Neural progenitor cell (in vitro differentiated cells): ENCODE measurements around the gene PCDHB4. TPM values are rescaled to one million over a fixed set of nuclear protein-coding genes. Genes with fewer than 3 reads are reported as not detected.
"Not testable (repeated sequence)": the region's sequence is repeated elsewhere in the genome, so short reads cannot be mapped to it uniquely, and the experiment has no call there.

Experiments used
- DNase-seq: peaks from one replicate; pipeline ENCODE4 v3.0.0-alpha.2; 2016; ENCODE audit warnings: low spot score
- H2AFZ ChIP-seq: fragments of 200-600 bp; sonication (generic); replicated peaks from 2 replicates; pipeline ENCODE4 v1.6.1; 2016; ENCODE audit warnings: antibody characterized with exemption
- H3F3A ChIP-seq: fragments of 200-600 bp; sonication (generic); 2 replicates; pipeline ENCODE4 v1.6.1; 2016; ENCODE audit warnings: antibody characterized with exemption, low read depth
- H3K27ac ChIP-seq: fragments of 200-600 bp; sonication (generic); 2 replicates; pipeline ENCODE4 v1.5.1; 2016; ENCODE audit warnings: mild to moderate bottlenecking
- H3K27me3 ChIP-seq: fragments of 200-600 bp; sonication (generic); 2 replicates; pipeline ENCODE4 v1.6.1; 2016; ENCODE audit warnings: mild to moderate bottlenecking, moderate library complexity
- H3K36me3 ChIP-seq: fragments of 200-600 bp; sonication (generic); 2 replicates; pipeline ENCODE4 v1.5.1; 2016
- H3K4me1 ChIP-seq: fragments of 200-600 bp; sonication (generic); 2 replicates; pipeline ENCODE4 v1.6.1; 2016; ENCODE audit warnings: mixed run types
- H3K4me2 ChIP-seq: fragments of 200-600 bp; sonication (generic); 2 replicates; pipeline ENCODE4 v1.6.1; 2016
- H3K4me3 ChIP-seq: fragments of 200-600 bp; sonication (generic); 2 replicates; pipeline ENCODE4 v1.5.1; 2016
- H3K79me2 ChIP-seq: fragments of 200-600 bp; sonication (generic); 2 replicates; pipeline ENCODE4 v1.6.1; 2016; ENCODE audit warnings: low read depth
- H3K9ac ChIP-seq: fragments of 200-600 bp; sonication (generic); 2 replicates; pipeline ENCODE4 v1.6.1; 2016
- H3K9me3 ChIP-seq: fragments of 200-600 bp; sonication (generic); 2 replicates; pipeline ENCODE4 v1.5.1; 2016; ENCODE audit warnings: low read depth
- H4K20me1 ChIP-seq: fragments of 200-600 bp; sonication (generic); 2 replicates; pipeline ENCODE4 v1.6.1; 2016; ENCODE audit warnings: low read depth
- H3K27ac Mint-ChIP-seq: 3 replicates; pipeline ENCODE4 v1.8.0; 2021; ENCODE audit warnings: mixed read lengths
- H3K27me3 Mint-ChIP-seq: 2 replicates; pipeline ENCODE4 v1.8.0; 2022; ENCODE audit warnings: low read depth, mild to moderate bottlenecking, inconsistent platforms, moderate library complexity, mixed read lengths; ENCODE audit not compliant: insufficient read depth
- H3K36me3 Mint-ChIP-seq: 3 replicates; pipeline ENCODE4 v1.8.0; 2021; ENCODE audit warnings: mixed read lengths
- H3K4me1 Mint-ChIP-seq: 3 replicates; pipeline ENCODE4 v1.8.0; 2021; ENCODE audit warnings: mixed read lengths
- H3K4me3 Mint-ChIP-seq: 3 replicates; pipeline ENCODE4 v1.8.0; 2021; ENCODE audit warnings: mild to moderate bottlenecking, moderate library complexity, mixed read lengths
- H3K9me3 Mint-ChIP-seq: 3 replicates; pipeline ENCODE4 v1.8.0; 2020; ENCODE audit warnings: mixed read lengths
- CTCF ChIP-seq: fragments of 200-600 bp; sonication (generic); IDR thresholded peaks from 2 replicates; pipeline ENCODE4 v1.5.1; 2017; ENCODE audit warnings: antibody characterized with exemption, mild to moderate bottlenecking
- EZH2 ChIP-seq: fragments of 200-600 bp; sonication (generic); IDR thresholded peaks from 2 replicates; pipeline ENCODE4 v1.6.1; 2017; ENCODE audit warnings: antibody characterized with exemption, mild to moderate bottlenecking, moderate library complexity
- EZH2phosphoT487 ChIP-seq: fragments of 200-600 bp; sonication (generic); IDR thresholded peaks from 2 replicates; pipeline ENCODE4 v1.6.1; 2017; ENCODE audit warnings: antibody characterized with exemption
- total RNA-seq: library from RNA; depleted of rRNA; stranded (reverse); fragments of >200 nt; gene quantifications from 2 replicates; pipeline ENCODE4 v1.2.3, GENCODE V29; 2015; ENCODE audit warnings: low replicate concordance

The PCDHB4 gene
- total RNA-seq, 1 donor from 2014 or later, result 1.9 TPM

DNA sequence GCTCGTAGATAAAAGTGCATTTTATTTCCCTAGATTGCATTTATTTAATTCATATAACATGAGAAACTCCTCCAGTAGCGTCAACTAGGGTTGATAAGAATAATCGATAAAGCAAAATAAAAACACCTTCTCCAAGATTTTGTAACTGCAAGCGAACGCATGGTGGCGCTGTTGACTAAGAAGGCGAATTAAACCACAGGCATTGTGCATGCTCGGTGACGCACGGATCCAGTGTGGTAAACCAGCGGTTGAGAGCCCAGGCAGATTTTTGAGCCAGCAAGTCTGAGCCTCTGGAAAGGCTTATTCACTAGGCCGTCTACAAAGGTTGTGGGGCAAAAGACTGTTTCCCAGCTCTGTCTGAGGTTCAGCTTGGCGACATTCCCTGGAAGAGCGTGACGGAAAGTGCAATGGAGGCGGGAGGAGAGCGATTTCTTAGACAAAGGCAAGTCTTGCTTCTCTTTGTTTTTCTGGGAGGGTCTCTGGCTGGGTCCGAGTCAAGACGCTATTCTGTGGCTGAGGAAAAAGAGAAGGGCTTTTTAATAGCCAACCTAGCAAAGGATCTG, 21.3 kb upstream of the PCDHB4 start, which contains the start of gene PCDHB3:
Gene PCDHB3 (plus strand): TSS at position 231 of the 563 bp plus-strand sequence. CDS start 177 bp downstream, at position 408.
- H3K9me3 Mint-ChIP-seq, result peaks cover 63% of the 10 kb centered on the region
- peaks cover 2% of the 10 kb centered on the region for H3K27me3 Mint-ChIP-seq
- H3K36me3 ChIP-seq, result peaks cover 54% of the 10 kb centered on the region
- no peak within 1 kb of the TSS for H3K27ac Mint-ChIP-seq
- no peak for DNase-seq
- H3K9me3 ChIP-seq, result peaks cover 59% of the 10 kb centered on the region
- no peak within 1 kb of the TSS for H3K27ac ChIP-seq
- H3K4me1 Mint-ChIP-seq, result no peaks in the 10 kb centered on the region
- H3K79me2 ChIP-seq, result peaks cover 48% of the 10 kb centered on the region
- no peak within 1 kb of the TSS for H3K4me3 Mint-ChIP-seq
- no peaks in the 10 kb centered on the region for H3K4me1 ChIP-seq
- no peaks in the 10 kb centered on the region for H4K20me1 ChIP-seq
- H3K9ac ChIP-seq, result no peak within 1 kb of the TSS
- TF ChIP-seq CTCF (peak; percentile 31), EZH2 (no peak)
- H2AFZ ChIP-seq, result no peak within 1 kb of the TSS
- H3K36me3 Mint-ChIP-seq, result peaks cover 53% of the 10 kb centered on the region
- no peaks in the 10 kb centered on the region for H3K27me3 ChIP-seq
- H3F3A ChIP-seq, result peaks cover 17% of the 10 kb centered on the region
- H3K4me3 ChIP-seq, result no peak within 1 kb of the TSS
- no peak within 1 kb of the TSS for H3K4me2 ChIP-seq

DNA sequence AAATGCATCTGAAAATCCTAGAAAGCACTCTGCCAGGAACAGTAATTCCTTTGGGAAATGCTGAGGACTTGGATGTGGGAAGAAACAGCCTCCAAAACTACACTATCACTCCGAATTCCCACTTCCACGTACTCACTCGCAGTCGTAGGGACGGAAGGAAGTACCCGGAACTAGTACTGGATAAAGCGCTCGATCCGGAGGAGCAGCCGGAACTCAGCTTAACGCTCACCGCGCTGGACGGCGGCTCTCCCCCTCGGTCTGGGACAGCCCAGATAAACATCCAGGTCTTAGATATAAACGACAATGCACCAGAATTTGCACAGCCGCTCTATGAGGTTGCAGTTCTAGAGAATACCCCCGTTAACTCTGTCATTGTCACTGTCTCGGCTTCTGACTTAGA, 20.6 kb upstream of the PCDHB4 start:
- peaks cover 46% of the 10 kb centered on the region for H3K79me2 ChIP-seq
- no peaks in the 10 kb centered on the region for H3K4me1 Mint-ChIP-seq
- no peak overlapping the region for H3K4me3 ChIP-seq
- H2AFZ ChIP-seq, result no peak overlapping the region
- H3K4me2 ChIP-seq, result no peak overlapping the region
- peaks cover 54% of the 10 kb centered on the region for H3K9me3 ChIP-seq
- no peak for TF ChIP-seq EZH2
- no peak for TF ChIP-seq EZH2phosphoT487
- TF ChIP-seq CTCF, result no peak
- H3K27ac ChIP-seq, result no peak overlapping the region
- DNase-seq, result no peak
- peaks cover 48% of the 10 kb centered on the region for H3K36me3 Mint-ChIP-seq
- peaks cover 10% of the 10 kb centered on the region for H3F3A ChIP-seq
- H3K27me3 ChIP-seq, result no peaks in the 10 kb centered on the region
- H4K20me1 ChIP-seq, result no peaks in the 10 kb centered on the region
- no peak overlapping the region for H3K9ac ChIP-seq
- H3K27ac Mint-ChIP-seq, result no peak overlapping the region
- peaks cover 59% of the 10 kb centered on the region for H3K9me3 Mint-ChIP-seq
- H3K4me1 ChIP-seq, result no peaks in the 10 kb centered on the region
- peaks cover 2% of the 10 kb centered on the region for H3K27me3 Mint-ChIP-seq
- no peak overlapping the region for H3K4me3 Mint-ChIP-seq
- H3K36me3 ChIP-seq, result peaks cover 52% of the 10 kb centered on the region

- DNase-seq, H3K4me1 Mint-ChIP-seq, H3K27me3 ChIP-seq, H3K4me1 ChIP-seq, H3K4me2 ChIP-seq, H3K4me3 ChIP-seq, H3K27me3 Mint-ChIP-seq, H3K9ac ChIP-seq, H2AFZ ChIP-seq, H3K27ac Mint-ChIP-seq, H4K20me1 ChIP-seq, H3K4me3 Mint-ChIP-seq, H3K27ac ChIP-seq: not testable (repeated sequence)
- Mint-ChIP-seq H3K36me3 (peaks cover 46% of the 10 kb centered on the region), H3K9me3 (peaks cover 59% of the 10 kb centered on the region)
- Histone ChIP-seq H3F3A (peaks cover 10% of the 10 kb centered on the region), H3K36me3 (peaks cover 51% of the 10 kb centered on the region), H3K79me2 (peaks cover 44% of the 10 kb centered on the region), H3K9me3 (peaks cover 52% of the 10 kb centered on the region)
Measured at GRCh38 chr5:141102070-141102469, 19.5 kb upstream of the PCDHB4 start.

DNA sequence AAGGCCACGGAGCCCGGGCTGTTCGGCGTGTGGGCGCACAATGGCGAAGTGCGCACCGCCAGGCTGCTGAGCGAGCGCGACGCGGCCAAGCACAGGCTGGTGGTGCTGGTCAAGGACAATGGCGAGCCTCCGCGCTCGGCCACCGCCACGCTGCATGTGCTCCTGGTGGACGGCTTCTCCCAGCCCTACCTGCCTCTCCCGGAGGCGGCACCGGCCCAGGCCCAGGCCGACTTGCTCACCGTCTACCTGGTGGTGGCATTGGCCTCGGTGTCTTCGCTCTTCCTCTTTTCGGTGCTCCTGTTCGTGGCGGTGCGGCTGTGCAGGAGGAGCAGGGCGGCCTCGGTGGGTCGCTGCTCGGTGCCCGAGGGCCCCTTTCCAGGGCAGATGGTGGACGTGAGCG, 19.1 kb upstream of the PCDHB4 start:
- H3K9ac ChIP-seq, H3K27me3 Mint-ChIP-seq, H3K27ac Mint-ChIP-seq, H2AFZ ChIP-seq, H3K4me3 ChIP-seq, H3K27me3 ChIP-seq, H4K20me1 ChIP-seq, H3K4me3 Mint-ChIP-seq, H3K27ac ChIP-seq, H3K4me2 ChIP-seq, H3K4me1 Mint-ChIP-seq, H3K4me1 ChIP-seq, DNase-seq: not testable (repeated sequence)
- Mint-ChIP-seq H3K9me3 (peaks cover 59% of the 10 kb centered on the region), H3K36me3 (peaks cover 44% of the 10 kb centered on the region)
- H3K36me3 ChIP-seq, result peaks cover 47% of the 10 kb centered on the region
- H3K79me2 ChIP-seq, result peaks cover 40% of the 10 kb centered on the region
- peaks cover 10% of the 10 kb centered on the region for H3F3A ChIP-seq
- H3K9me3 ChIP-seq, result peaks cover 48% of the 10 kb centered on the region
